Loucy (cell line): Measurements from ENCODE around the gene UNC5B.

Experiments used
- H2AFZ ChIP-seq: fragments of 200-600 bp; sonication (generic); 2 replicates; pipeline ENCODE4 v1.6.0; 2016; ENCODE audit warnings: antibody characterized with exemption, mild to moderate bottlenecking, low read length, moderate library complexity
- H3F3A ChIP-seq: fragments of 200-600 bp; 2 replicates; pipeline ENCODE4 v1.6.0; 2016; ENCODE audit warnings: antibody characterized with exemption, low read depth, mild to moderate bottlenecking
- H3K27me3 ChIP-seq: fragments of 200-600 bp; sonication (generic); 2 replicates; pipeline ENCODE4 v1.6.1; 2014; ENCODE audit warnings: low read length, mild to moderate bottlenecking; ENCODE audit not compliant: insufficient read depth, poor library complexity, severe bottlenecking
- H3K36me3 ChIP-seq: fragments of 200-600 bp; sonication (generic); 2 replicates; pipeline ENCODE4 v1.6.1; 2016; ENCODE audit warnings: low read length; ENCODE audit not compliant: insufficient read depth
- H3K4me1 ChIP-seq: fragments of 200-600 bp; sonication (generic); 2 replicates; pipeline ENCODE4 v1.5.1; 2014; ENCODE audit warnings: low read length, mild to moderate bottlenecking; ENCODE audit not compliant: insufficient read depth, poor library complexity, severe bottlenecking
- H3K4me2 ChIP-seq: fragments of 200-600 bp; sonication (generic); 2 replicates; pipeline ENCODE4 v1.6.0; 2014; ENCODE audit warnings: antibody characterized with exemption, low read length, low read depth, mild to moderate bottlenecking; ENCODE audit not compliant: poor library complexity, severe bottlenecking
- H3K4me3 ChIP-seq: fragments of 200-600 bp; sonication (generic); 2 replicates; pipeline ENCODE4 v1.5.1; 2014; ENCODE audit warnings: low read length, mild to moderate bottlenecking, mixed read lengths; ENCODE audit not compliant: poor library complexity, severe bottlenecking
- H3K79me2 ChIP-seq: fragments of 200-600 bp; sonication (generic); 2 replicates; pipeline ENCODE4 v1.6.1; 2014; ENCODE audit warnings: low read length; ENCODE audit not compliant: insufficient read depth
- H3K9ac ChIP-seq: fragments of 200-600 bp; sonication (generic); 2 replicates; pipeline ENCODE4 v1.6.0; 2014; ENCODE audit warnings: mild to moderate bottlenecking, low read depth, low read length, moderate library complexity; ENCODE audit not compliant: poor library complexity, severe bottlenecking
- H3K9me2 ChIP-seq: fragments of 200-600 bp; sonication (generic); replicated peaks from 2 replicates; pipeline ENCODE4 v1.6.1; 2016; ENCODE audit warnings: low read depth, low read length, mixed read lengths
- H3K9me3 ChIP-seq: fragments of 200-600 bp; sonication (generic); 2 replicates; pipeline ENCODE4 v1.6.1; 2014; ENCODE audit warnings: mild to moderate bottlenecking, antibody characterized with exemption, low read length, low read depth; ENCODE audit not compliant: insufficient read depth
- H4K20me1 ChIP-seq: fragments of 200-600 bp; sonication (generic); 2 replicates; pipeline ENCODE4 v1.6.0; 2014; ENCODE audit warnings: antibody characterized with exemption, low read length, mild to moderate bottlenecking; ENCODE audit not compliant: insufficient read depth, poor library complexity, severe bottlenecking
- EZH2phosphoT487 ChIP-seq: fragments of 200-600 bp; IDR thresholded peaks from 2 replicates; pipeline ENCODE4 v1.6.1; 2018; ENCODE audit warnings: antibody characterized with exemption, mild to moderate bottlenecking, moderate library complexity, borderline replicate concordance
- TF ChIP-seq, protein P1 (sequence below): fragments of 200-600 bp; sonication (generic); conservative IDR thresholded peaks from 2 replicates; pipeline ENCODE4 v1.5.1; 2014; ENCODE audit warnings: mild to moderate bottlenecking, antibody characterized with exemption, low read length

UNC5B gene

DNA sequence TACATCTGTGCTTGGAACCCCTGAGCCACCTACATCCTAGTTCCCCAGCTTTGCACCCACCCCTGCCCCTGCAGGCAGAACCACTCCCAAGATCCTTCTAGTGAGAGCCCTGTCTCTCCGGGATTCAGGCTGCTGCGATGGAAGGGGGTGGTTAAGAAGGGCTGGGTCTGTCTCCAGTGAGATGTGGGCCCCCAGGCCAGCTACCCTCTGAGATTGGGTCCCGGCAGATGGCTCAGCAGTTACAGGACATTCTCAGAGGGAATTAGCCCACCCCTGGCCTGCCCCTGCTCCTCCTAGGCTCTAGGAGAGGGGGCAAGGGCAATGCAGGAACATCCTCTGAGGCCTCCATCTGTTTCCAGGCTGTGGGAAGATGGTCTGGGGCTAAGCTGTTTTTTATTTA is 134.4 kb downstream of the UNC5B start:
- Histone ChIP-seq H3K9me3 (no peaks in the 10 kb centered on the region), H3K36me3 (peaks cover 11% of the 10 kb centered on the region; the same call in 1 of the 2 replicates), H3K4me1 (no peaks in the 10 kb centered on the region), H2AFZ (no peak overlapping the region), H3F3A (no peaks in the 10 kb centered on the region), H3K79me2 (no peaks in the 10 kb centered on the region), H3K9me2 (no peaks in the 10 kb centered on the region), H3K9ac (no peak overlapping the region), H3K27me3 (no peaks in the 10 kb centered on the region), H4K20me1 (no peaks in the 10 kb centered on the region), H3K4me3 (no peak overlapping the region), H3K4me2 (no peak overlapping the region)
- no peak for TF ChIP-seq EZH2phosphoT487
- TF ChIP-seq, protein P1, sequence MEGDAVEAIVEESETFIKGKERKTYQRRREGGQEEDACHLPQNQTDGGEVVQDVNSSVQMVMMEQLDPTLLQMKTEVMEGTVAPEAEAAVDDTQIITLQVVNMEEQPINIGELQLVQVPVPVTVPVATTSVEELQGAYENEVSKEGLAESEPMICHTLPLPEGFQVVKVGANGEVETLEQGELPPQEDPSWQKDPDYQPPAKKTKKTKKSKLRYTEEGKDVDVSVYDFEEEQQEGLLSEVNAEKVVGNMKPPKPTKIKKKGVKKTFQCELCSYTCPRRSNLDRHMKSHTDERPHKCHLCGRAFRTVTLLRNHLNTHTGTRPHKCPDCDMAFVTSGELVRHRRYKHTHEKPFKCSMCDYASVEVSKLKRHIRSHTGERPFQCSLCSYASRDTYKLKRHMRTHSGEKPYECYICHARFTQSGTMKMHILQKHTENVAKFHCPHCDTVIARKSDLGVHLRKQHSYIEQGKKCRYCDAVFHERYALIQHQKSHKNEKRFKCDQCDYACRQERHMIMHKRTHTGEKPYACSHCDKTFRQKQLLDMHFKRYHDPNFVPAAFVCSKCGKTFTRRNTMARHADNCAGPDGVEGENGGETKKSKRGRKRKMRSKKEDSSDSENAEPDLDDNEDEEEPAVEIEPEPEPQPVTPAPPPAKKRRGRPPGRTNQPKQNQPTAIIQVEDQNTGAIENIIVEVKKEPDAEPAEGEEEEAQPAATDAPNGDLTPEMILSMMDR, result no peak

DNA sequence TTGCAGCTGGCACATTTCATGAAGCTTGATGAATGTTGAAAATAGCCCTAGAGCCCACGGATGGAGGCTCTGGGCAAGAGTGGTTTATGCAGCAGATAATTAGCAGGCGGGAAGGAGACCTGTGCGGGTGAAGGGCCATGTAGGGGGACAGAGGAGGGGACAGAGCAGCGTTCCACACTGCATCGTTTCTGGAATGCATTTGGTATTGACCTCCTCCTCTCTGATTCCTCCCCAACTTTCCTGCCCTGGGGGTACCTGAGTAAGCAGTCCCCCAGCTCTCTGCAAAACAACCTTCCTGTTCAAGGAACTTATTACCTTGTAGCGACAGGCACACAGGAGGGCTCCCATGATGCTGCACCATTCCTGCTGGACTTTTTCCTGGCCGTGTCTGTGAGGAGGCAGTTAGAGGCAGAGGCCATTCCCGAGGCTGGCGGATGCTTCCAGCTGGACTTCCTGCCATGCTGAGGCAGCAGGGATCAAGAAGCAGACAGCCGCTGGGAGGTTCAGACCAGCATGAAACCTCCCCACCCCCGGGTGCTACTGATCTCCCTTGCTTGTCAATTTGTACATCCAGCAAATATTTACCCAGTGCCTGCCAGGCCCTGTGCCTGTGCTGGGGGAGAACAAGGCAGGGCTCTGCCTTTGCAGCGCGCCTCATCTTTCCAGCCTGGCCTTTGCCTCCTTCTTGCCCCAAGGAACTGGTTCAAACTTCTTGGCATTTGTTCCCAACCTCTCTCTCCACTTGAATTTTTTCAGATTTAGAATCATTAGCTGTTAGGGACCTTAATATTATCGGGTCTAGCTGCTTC is 135.4 kb downstream of the UNC5B start:
- Histone ChIP-seq H3K9ac (no peak overlapping the region), H4K20me1 (no peaks in the 10 kb centered on the region), H3K4me2 (no peak overlapping the region), H2AFZ (no peak overlapping the region), H3K79me2 (no peaks in the 10 kb centered on the region), H3K36me3 (peaks cover 21% of the 10 kb centered on the region; the same call in 1 of the 2 replicates), H3F3A (no peaks in the 10 kb centered on the region), H3K27me3 (no peaks in the 10 kb centered on the region), H3K9me2 (no peaks in the 10 kb centered on the region), H3K4me1 (no peaks in the 10 kb centered on the region), H3K9me3 (no peaks in the 10 kb centered on the region), H3K4me3 (no peak overlapping the region)
- TF ChIP-seq, protein P1, result no peak

DNA sequence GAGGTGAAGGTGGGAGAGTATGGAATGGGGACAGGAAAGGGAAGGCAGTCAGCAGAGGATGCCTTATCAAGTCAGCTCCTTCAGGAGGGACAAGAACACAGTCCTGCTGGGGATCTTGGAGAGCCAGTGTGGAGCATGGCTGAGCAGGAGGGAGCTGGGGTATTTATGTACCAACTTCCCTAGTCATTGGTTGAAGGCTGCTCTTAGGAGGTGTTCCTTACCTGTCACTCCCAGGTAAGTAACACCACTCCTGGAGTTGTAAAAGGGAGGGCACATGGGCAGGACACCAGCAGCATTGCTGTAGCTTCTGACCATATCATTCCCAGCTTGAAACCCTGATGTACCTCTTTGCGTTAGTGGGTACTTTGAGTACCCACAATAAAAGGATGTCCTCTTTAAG is 136.5 kb downstream of the UNC5B start:
- no peak overlapping the region for H3K9ac ChIP-seq
- no peak overlapping the region for H2AFZ ChIP-seq
- no peaks in the 10 kb centered on the region for H4K20me1 ChIP-seq
- peaks cover 32% of the 10 kb centered on the region; the same call in 1 of the 2 replicates for H3K36me3 ChIP-seq
- H3K9me3 ChIP-seq, result no peaks in the 10 kb centered on the region
- no peaks in the 10 kb centered on the region for H3K9me2 ChIP-seq
- no peak overlapping the region for H3K4me2 ChIP-seq
- no peaks in the 10 kb centered on the region for H3F3A ChIP-seq
- H3K27me3 ChIP-seq, result no peaks in the 10 kb centered on the region
- no peak overlapping the region for H3K4me3 ChIP-seq
- TF ChIP-seq EZH2phosphoT487, result no peak
- TF ChIP-seq, protein P1, result no peak
- no peaks in the 10 kb centered on the region for H3K4me1 ChIP-seq
- H3K79me2 ChIP-seq, result no peaks in the 10 kb centered on the region
